HG03280 (cell line): Measurements from ENCODE around the gene UGGT2.

Experiments
- ATAC-seq: cut with Tn5 transposase; IDR thresholded peaks from one replicate; pipeline ENCODE4 v1.9.1; 2021; ENCODE audit warnings: mild to moderate bottlenecking, moderate library complexity; ENCODE audit not compliant: unreplicated experiment

The UGGT2 gene

DNA sequence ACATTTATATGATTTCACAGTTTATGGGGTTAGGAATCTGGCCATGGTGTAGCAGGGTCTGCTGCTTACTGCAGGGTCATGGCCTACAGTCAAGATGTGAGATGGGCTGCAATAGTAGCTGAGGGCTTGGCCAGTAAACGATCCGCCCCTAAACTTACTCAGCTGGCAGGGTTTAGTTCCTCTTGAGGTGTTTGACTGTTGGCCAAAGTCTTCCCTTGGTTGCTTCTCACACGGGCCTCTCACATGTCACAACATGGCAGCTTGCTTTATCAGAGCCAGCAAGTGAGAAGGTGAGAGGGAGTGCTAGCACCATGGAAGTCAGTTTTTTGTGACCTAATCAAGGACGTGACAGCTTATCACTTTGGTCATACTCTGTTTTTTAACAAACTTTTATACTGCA, 299.1 kb downstream of the UGGT2 start:
- ATAC-seq: no peak

DNA sequence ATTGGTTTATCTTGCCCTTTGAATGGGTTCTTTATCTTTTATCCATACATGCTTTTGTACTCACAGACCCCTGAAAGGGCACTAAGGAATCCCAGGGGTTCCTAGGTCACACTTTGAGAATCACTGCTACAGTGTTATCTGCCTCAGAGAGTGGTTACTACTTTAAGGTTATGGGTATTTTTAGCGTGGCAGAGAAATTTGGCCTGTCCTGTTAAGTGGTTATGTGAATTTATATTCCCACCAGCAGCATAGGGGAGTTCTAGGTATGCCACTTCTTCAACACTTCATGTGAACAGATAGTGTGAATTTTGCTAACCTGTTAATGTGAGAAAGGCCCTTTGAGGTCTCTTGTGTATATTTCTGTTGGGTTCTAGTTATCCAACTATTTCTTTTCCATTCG, 300.5 kb downstream of the UGGT2 start:
- ATAC-seq: no peak
